Endothelial cell of umbilical vein (primary cell): ENCODE results near the gene AMOT. TPM values are rescaled to one million over a fixed set of nuclear protein-coding genes. Genes with fewer than 3 reads are reported as not detected.

Experiments used
- BruUV-seq: library from RNA; stranded (reverse); fragments of 400-500 nt; replicated peaks from 2 replicates; lab custom pipeline; 2021; lab: Mats Ljungman, UMichigan
- CTCF ChIA-PET: fragments of 300-600, 350-600 bp; sonication (Branson Sonifier 250); formaldehyde crosslinking; loops from one replicate; lab custom pipeline; 2021; ENCODE audit warnings: antibody characterized with exemption, inconsistent platforms; lab: Charles Lee
- POLR2A ChIA-PET: fragments of 300-600, 350-600 bp; sonication (Branson Sonifier 250); formaldehyde crosslinking; loops from one replicate; lab custom pipeline; 2021; ENCODE audit warnings: antibody characterized with exemption, inconsistent platforms; lab: Charles Lee
- DNase-seq: peaks from one replicate; pipeline ENCODE4 v3.0.0-alpha.2; 2011; ENCODE audit warnings: low read depth, low spot score
- FAIRE-seq: peaks from 2 replicates; lab custom pipeline; 2011; peaks lifted over from hg19 to GRCh38; lab: Jason Lieb, UNC
- H2AFZ ChIP-seq: 2 replicates; pipeline ENCODE4 v1.6.0; 2012; ENCODE audit warnings: low read depth, low read length, control low read depth, inconsistent platforms
- H3K27ac ChIP-seq: 2 replicates; pipeline ENCODE4 v1.5.1; 2011; ENCODE audit warnings: low read depth, mild to moderate bottlenecking, control low read depth, low read length, moderate library complexity; ENCODE audit not compliant: insufficient read depth
- H3K27me3 ChIP-seq, 2 experiments: 2 replicates each; pipeline versions ENCODE4 v1.6.0 to v1.6.1; 2011; ENCODE audit warnings: low read length in 2 of 2, mixed read lengths in 1 of 2; ENCODE audit not compliant: control insufficient read depth in 2 of 2, insufficient read depth in 2 of 2
- H3K36me3 ChIP-seq, 2 experiments: 2 replicates in 1 of 2; 3 replicates in 1 of 2; pipeline ENCODE4 v1.5.1; 2011; ENCODE audit warnings: low read length in 2 of 2, mild to moderate bottlenecking in 1 of 2, moderate library complexity in 1 of 2; ENCODE audit not compliant: control insufficient read depth in 2 of 2, insufficient read depth in 2 of 2; ENCODE audit errors: extremely low read depth in 1 of 2
- H3K4me1 ChIP-seq: 3 replicates; pipeline ENCODE4 v1.5.1; 2011; ENCODE audit warnings: mild to moderate bottlenecking, low read length; ENCODE audit not compliant: control insufficient read depth, insufficient read depth; ENCODE audit errors: extremely low read depth
- H3K4me2 ChIP-seq: 2 replicates; pipeline ENCODE4 v1.6.1; 2011; ENCODE audit warnings: low read length, control low read depth, mixed read lengths; ENCODE audit not compliant: insufficient read depth
- H3K4me3 ChIP-seq, 3 experiments: fragments of 200-600 bp in 1 of 3; sonication (generic), shearing (Covaris generic) in 1 of 3; replicated peaks in 1 of 3; 2 replicates each; pipeline ENCODE4 v1.5.1; 2011 to 2016; ENCODE audit warnings: control low read depth in 3 of 3, low read length in 3 of 3, mild to moderate bottlenecking in 2 of 3, inconsistent platforms in 1 of 3, low read depth in 1 of 3, moderate library complexity in 1 of 3; ENCODE audit not compliant: insufficient read depth in 1 of 3
- H3K79me2 ChIP-seq: 2 replicates; pipeline ENCODE4 v1.6.0; 2012; ENCODE audit warnings: low read length, inconsistent platforms; ENCODE audit not compliant: control insufficient read depth, insufficient read depth
- H3K9ac ChIP-seq: replicated peaks from 2 replicates; pipeline ENCODE3; 2011; ENCODE audit warnings: low read length, control low read depth; ENCODE audit not compliant: insufficient read depth; ENCODE audit errors: extremely low read depth
- H3K9me1 ChIP-seq: replicated peaks from 3 replicates; pipeline ENCODE4 v1.6.0; 2011; ENCODE audit warnings: mild to moderate bottlenecking, low read length; ENCODE audit not compliant: control insufficient read depth, insufficient read depth; ENCODE audit errors: extremely low read depth
- H3K9me3 ChIP-seq: replicated peaks from 2 replicates; pipeline ENCODE4 v1.5.1; 2012; ENCODE audit warnings: low read length, inconsistent platforms; ENCODE audit not compliant: control insufficient read depth, insufficient read depth
- H4K20me1 ChIP-seq: replicated peaks from 2 replicates; pipeline ENCODE3; 2011; ENCODE audit warnings: mild to moderate bottlenecking, low read length; ENCODE audit not compliant: control insufficient read depth, insufficient read depth; ENCODE audit errors: extremely low read depth
- EZH2 ChIP-seq: IDR thresholded peaks from 2 replicates; pipeline ENCODE4 v1.6.1; 2012; ENCODE audit warnings: borderline replicate concordance, low read depth, mild to moderate bottlenecking, moderate library complexity, low read length, inconsistent platforms; ENCODE audit not compliant: severe bottlenecking
- FOS ChIP-seq: IDR thresholded peaks from 2 replicates; pipeline ENCODE4 v1.6.1; 2011; ENCODE audit warnings: mild to moderate bottlenecking, low read length, moderate library complexity, borderline replicate concordance; ENCODE audit not compliant: insufficient read depth
- GATA2 ChIP-seq: IDR thresholded peaks from 2 replicates; pipeline ENCODE4 v1.7.0; 2011; ENCODE audit warnings: low read depth, mild to moderate bottlenecking, moderate library complexity, mixed read lengths, low read length; ENCODE audit not compliant: insufficient read length, insufficient read depth
- JUN ChIP-seq: IDR thresholded peaks from 2 replicates; pipeline ENCODE4 v1.6.1; 2011; ENCODE audit warnings: borderline replicate concordance, low read depth; ENCODE audit not compliant: insufficient read length, insufficient read depth
- MYC ChIP-seq: IDR thresholded peaks from one replicate; pipeline ENCODE4 v1.6.1; 2011; ENCODE audit warnings: mild to moderate bottlenecking, low read depth, low read length
- POLR2A ChIP-seq: IDR thresholded peaks from 2 replicates; pipeline ENCODE4 v1.6.1; 2012; ENCODE audit warnings: low read depth, mild to moderate bottlenecking, control low read depth, low read length
- POLR2AphosphoS5 ChIP-seq: IDR thresholded peaks from 2 replicates; pipeline ENCODE4 v1.6.1; 2012; ENCODE audit warnings: low read depth, mild to moderate bottlenecking, control low read depth, low read length, moderate library complexity; ENCODE audit not compliant: insufficient read depth
- dilution Hi-C: fragments of 300-500 bp; cut with MboI; formaldehyde crosslinking; loops from one replicate; pipeline ENCODE4 v1.15.0; 2019; ENCODE audit warnings: low sequenced_read_pairs; ENCODE audit not compliant: extremely low pct_ligation_motif_present
- intact Hi-C: fragments of 100-400 bp; cut with micrococcal nuclease; formaldehyde crosslinking; loops from one replicate; pipeline ENCODE4 v1.10.0; 2022
- polyA plus RNA-seq, 4 experiments: library from polyadenylated mRNA; depleted of rRNA in 3 of 4; stranded (reverse) in 3 of 4; unstranded in 1 of 4; fragments of >200 nt; gene quantifications; 2 replicates each; pipeline versions ENCODE4 v1.2.1 to v1.2.3, GENCODE V29; 2011 to 2012; ENCODE audit warnings: missing spikeins in 1 of 4
- total RNA-seq: library from RNA; stranded (reverse); gene quantifications from 2 replicates; pipeline ENCODE4 v1.2.3, GENCODE V29; 2021
- TF ChIP-seq, protein P1 (sequence below), 2 donors: IDR thresholded peaks; 1 replicate in 1 of 2; 2 replicates in 1 of 2; pipeline ENCODE4 v1.5.1; 2011; ENCODE audit warnings: low read length in 2 of 2, mild to moderate bottlenecking in 2 of 2, moderate library complexity in 2 of 2, control low read depth in 1 of 2, inconsistent platforms in 1 of 2, low read depth in 1 of 2; ENCODE audit not compliant: insufficient read depth in 1 of 2; ENCODE audit errors: extremely low read depth in 1 of 2
- TF ChIP-seq, protein P2 (sequence below): IDR thresholded peaks from 2 replicates; pipeline ENCODE4 v1.6.1; 2011; ENCODE audit not compliant: insufficient read depth, insufficient read length

AMOT gene
- total and polyA plus RNA-seq, 2 donors (not counting 3 experiments of a cell fraction or from before 2014, with no cell fraction given): 0.68 to 3.5 TPM

DNA sequence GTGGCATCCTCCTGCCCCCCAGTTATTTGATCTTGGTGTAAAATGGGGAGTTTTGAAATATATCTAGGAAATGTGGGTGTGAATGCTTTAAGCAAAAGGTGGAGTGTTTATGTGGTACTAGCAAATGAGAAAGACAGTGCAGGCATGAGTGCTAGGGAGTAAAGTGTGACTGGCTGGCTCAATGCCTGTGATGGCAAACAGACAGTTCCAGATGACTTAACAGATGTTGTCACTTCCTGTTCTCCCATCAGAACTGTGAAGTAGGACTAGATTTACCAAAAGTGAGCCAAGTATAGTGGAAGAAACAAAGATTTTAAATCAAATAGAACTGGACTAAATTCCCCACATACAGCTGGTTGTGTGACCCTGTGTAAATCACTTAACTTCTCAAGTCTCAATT, 8.4 kb upstream of the AMOT start:
- intact Hi-C loops: no loop called here
- no peaks in the 10 kb centered on the region for H3K9me1 ChIP-seq
- no peaks in the 10 kb centered on the region for H3K79me2 ChIP-seq
- TF ChIP-seq, protein P1, sequence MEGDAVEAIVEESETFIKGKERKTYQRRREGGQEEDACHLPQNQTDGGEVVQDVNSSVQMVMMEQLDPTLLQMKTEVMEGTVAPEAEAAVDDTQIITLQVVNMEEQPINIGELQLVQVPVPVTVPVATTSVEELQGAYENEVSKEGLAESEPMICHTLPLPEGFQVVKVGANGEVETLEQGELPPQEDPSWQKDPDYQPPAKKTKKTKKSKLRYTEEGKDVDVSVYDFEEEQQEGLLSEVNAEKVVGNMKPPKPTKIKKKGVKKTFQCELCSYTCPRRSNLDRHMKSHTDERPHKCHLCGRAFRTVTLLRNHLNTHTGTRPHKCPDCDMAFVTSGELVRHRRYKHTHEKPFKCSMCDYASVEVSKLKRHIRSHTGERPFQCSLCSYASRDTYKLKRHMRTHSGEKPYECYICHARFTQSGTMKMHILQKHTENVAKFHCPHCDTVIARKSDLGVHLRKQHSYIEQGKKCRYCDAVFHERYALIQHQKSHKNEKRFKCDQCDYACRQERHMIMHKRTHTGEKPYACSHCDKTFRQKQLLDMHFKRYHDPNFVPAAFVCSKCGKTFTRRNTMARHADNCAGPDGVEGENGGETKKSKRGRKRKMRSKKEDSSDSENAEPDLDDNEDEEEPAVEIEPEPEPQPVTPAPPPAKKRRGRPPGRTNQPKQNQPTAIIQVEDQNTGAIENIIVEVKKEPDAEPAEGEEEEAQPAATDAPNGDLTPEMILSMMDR (IDR thresholded peaks at IDR 0.05; ENCODE audit: extremely low read depth in 1 of 2, insufficient read depth in 1 of 2, low read depth in 1 of 2, low read length in 2 of 2): no peak
- TF ChIP-seq JUN: no peak
- TF ChIP-seq FOS: no peak
- no peak for TF ChIP-seq EZH2
- TF ChIP-seq, protein P2, sequence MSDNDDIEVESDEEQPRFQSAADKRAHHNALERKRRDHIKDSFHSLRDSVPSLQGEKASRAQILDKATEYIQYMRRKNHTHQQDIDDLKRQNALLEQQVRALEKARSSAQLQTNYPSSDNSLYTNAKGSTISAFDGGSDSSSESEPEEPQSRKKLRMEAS: no peak
- no peak for TF ChIP-seq GATA2
- no peak for TF ChIP-seq POLR2AphosphoS5
- no peak for TF ChIP-seq MYC
- TF ChIP-seq POLR2A: no peak
- H3K4me3 ChIP-seq: no peak overlapping the region
- CTCF ChIA-PET: no interaction called here
- no TSS peak for BruUV-seq
- no peak overlapping the region for H3K9ac ChIP-seq
- H3K4me2 ChIP-seq: no peak overlapping the region
- DNase-seq (no peak), FAIRE-seq (no peak)
- no peaks in the 10 kb centered on the region for H3K27me3 ChIP-seq
- dilution Hi-C loops: no loop called here
- POLR2A ChIA-PET: no interaction called here
- no peaks in the 10 kb centered on the region for H4K20me1 ChIP-seq
- H3K4me1 ChIP-seq: no peaks in the 10 kb centered on the region
- no peaks in the 10 kb centered on the region for H3K36me3 ChIP-seq
- H2AFZ ChIP-seq: no peak overlapping the region
- no peak overlapping the region for H3K27ac ChIP-seq
- H3K9me3 ChIP-seq: no peaks in the 10 kb centered on the region
